ENCODE results near the gene C1orf159.

GRCh38 chr1:1058088-1058905 is 57.6 kb downstream of the C1orf159 start:
- TF ChIP-seq CTCF (optimal IDR thresholded peaks at IDR 0.05 in 1 of 3, IDR thresholded peaks at IDR 0.05 in 1 of 3, conservative IDR thresholded peaks at IDR 0.05 in 1 of 3; ENCODE audit: extremely low read depth in 1 of 3, insufficient read depth in 2 of 3, low read length in 3 of 3): no peak
- no peak for TF ChIP-seq EZH2 (IDR thresholded peaks at IDR 0.05; ENCODE audit: low read length)

Data from keratinocyte (primary cell).